OCI-LY3 (cell line): Measurements from ENCODE around the gene NCDN.

ENCODE experiments used
- H2AFZ ChIP-seq: fragments of 200-600, 300-600 bp; shearing (Covaris generic); 2 replicates; pipeline ENCODE4 v1.6.0; 2014; ENCODE audit warnings: antibody characterized with exemption, low read depth, low read length
- H3K27ac ChIP-seq: fragments of 200-600, 300-600 bp; sonication (generic); 2 replicates; pipeline ENCODE4 v1.5.1; 2014; ENCODE audit warnings: mild to moderate bottlenecking, low read length, moderate library complexity, mixed read lengths
- H3K27me3 ChIP-seq: fragments of 200-600, 300-600 bp; sonication (generic); 2 replicates; pipeline ENCODE4 v1.6.1; 2014; ENCODE audit warnings: low read depth, low read length, mixed read lengths
- H3K36me3 ChIP-seq: fragments of 200-600, 300-600 bp; sonication (generic); replicated peaks from 2 replicates; pipeline ENCODE3; 2014; ENCODE audit warnings: low read depth, low read length, mixed read lengths
- H3K4me1 ChIP-seq: fragments of 300-600, 200-600 bp; sonication (generic); 2 replicates; pipeline ENCODE4 v1.6.1; 2014; ENCODE audit warnings: low read length, mixed read lengths
- H3K4me2 ChIP-seq: fragments of 200-600, 300-600 bp; sonication (generic); 2 replicates; pipeline ENCODE4 v1.6.1; 2014; ENCODE audit warnings: low read length, mixed read lengths
- H3K4me3 ChIP-seq: fragments of 300-600, 200-600 bp; sonication (generic); 2 replicates; pipeline ENCODE4 v1.5.1; 2014; ENCODE audit warnings: antibody characterized with exemption, mild to moderate bottlenecking, low read length, moderate library complexity
- H3K79me2 ChIP-seq: fragments of 300-600, 200-600 bp; shearing (Covaris generic); 2 replicates; pipeline ENCODE4 v1.6.1; 2014; ENCODE audit warnings: mild to moderate bottlenecking, low read length, mixed read lengths
- H3K9ac ChIP-seq: fragments of 300-600, 200-600 bp; shearing (Covaris generic); 2 replicates; pipeline ENCODE4 v1.6.0; 2014; ENCODE audit warnings: mild to moderate bottlenecking, low read length, moderate library complexity
- H3K9me3 ChIP-seq: fragments of 200-600, 300-600 bp; shearing (Covaris generic); 2 replicates; pipeline ENCODE4 v1.6.1; 2014; ENCODE audit warnings: low read length, mixed read lengths; ENCODE audit not compliant: insufficient read depth
- H4K20me1 ChIP-seq: fragments of 200-600, 300-600 bp; sonication (generic); 2 replicates; pipeline ENCODE4 v1.6.1; 2016; ENCODE audit warnings: low read length, mixed read lengths; ENCODE audit not compliant: insufficient read depth
- EZH2phosphoT487 ChIP-seq: fragments of 200-600 bp; shearing (Covaris generic); IDR thresholded peaks from 2 replicates; pipeline ENCODE4 v1.6.1; 2018; ENCODE audit warnings: antibody characterized with exemption, mixed run types, low read depth
- TF ChIP-seq, protein P1 (sequence below): fragments of 200-600, 300-600 bp; sonication (generic); IDR thresholded peaks from 2 replicates; pipeline ENCODE4 v1.5.1; 2014; ENCODE audit warnings: antibody characterized with exemption, low read length, low read depth

Gene NCDN

DNA sequence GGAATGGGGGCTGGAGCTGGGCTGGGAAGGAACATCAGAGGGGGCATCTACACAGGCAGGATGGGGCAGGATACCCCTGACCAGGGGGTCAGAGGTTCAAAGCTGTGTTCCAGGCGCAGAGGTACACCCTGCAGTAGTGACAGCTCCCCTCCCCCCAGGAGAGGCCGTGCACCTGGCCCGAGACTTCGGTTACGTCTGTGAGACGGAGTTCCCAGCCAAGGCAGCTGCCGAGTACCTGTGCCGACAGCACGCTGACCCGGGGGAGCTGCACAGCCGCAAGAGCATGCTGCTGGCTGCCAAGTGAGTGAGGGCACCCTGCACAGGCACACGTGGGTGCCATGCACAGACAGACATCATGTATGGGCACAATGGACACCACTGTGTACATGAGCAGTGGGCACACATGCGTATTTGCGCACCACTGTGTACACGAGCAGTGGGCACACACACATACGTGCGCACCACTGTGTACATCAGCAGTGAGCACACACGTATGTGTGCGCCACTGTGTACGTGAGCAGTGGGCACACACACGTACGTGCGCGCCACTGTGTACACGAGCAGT lies 33.0 kb downstream of the NCDN start:
- no peak overlapping the region for H3K27ac ChIP-seq
- no peak overlapping the region for H3K9ac ChIP-seq
- no peaks in the 10 kb centered on the region for H4K20me1 ChIP-seq
- no peaks in the 10 kb centered on the region for H3K36me3 ChIP-seq
- H3K4me3 ChIP-seq: no peak overlapping the region
- no peaks in the 10 kb centered on the region for H3K4me1 ChIP-seq
- no peaks in the 10 kb centered on the region for H3K27me3 ChIP-seq
- H3K79me2 ChIP-seq: no peaks in the 10 kb centered on the region
- H3K9me3 ChIP-seq: no peaks in the 10 kb centered on the region
- TF ChIP-seq EZH2phosphoT487: no peak
- TF ChIP-seq, protein P1, sequence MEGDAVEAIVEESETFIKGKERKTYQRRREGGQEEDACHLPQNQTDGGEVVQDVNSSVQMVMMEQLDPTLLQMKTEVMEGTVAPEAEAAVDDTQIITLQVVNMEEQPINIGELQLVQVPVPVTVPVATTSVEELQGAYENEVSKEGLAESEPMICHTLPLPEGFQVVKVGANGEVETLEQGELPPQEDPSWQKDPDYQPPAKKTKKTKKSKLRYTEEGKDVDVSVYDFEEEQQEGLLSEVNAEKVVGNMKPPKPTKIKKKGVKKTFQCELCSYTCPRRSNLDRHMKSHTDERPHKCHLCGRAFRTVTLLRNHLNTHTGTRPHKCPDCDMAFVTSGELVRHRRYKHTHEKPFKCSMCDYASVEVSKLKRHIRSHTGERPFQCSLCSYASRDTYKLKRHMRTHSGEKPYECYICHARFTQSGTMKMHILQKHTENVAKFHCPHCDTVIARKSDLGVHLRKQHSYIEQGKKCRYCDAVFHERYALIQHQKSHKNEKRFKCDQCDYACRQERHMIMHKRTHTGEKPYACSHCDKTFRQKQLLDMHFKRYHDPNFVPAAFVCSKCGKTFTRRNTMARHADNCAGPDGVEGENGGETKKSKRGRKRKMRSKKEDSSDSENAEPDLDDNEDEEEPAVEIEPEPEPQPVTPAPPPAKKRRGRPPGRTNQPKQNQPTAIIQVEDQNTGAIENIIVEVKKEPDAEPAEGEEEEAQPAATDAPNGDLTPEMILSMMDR: no peak
- H2AFZ ChIP-seq: no peak overlapping the region
- no peak overlapping the region for H3K4me2 ChIP-seq

DNA sequence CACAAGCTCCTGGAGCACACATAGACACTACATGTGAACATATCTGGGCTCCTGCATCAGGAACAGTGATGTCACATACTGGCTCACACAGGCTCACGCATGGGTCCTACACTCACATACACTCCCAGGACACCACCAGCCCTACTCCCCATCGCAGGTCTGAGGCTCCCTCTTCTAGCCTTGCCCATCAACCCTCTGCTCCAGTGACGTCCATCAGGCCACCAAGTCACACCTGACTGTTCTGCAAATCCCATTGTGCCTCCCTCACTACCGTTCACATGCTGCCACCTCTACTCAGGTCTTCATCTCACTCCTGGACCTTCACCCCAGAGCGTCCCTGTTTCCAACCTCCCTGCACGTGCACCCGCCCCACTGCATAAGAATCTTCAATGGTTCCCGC lies 33.6 kb downstream of the NCDN start:
- Histone ChIP-seq H3K9me3 (no peaks in the 10 kb centered on the region), H3K4me1 (no peaks in the 10 kb centered on the region), H3K27ac (no peak overlapping the region), H3K4me2 (no peak overlapping the region), H2AFZ (no peak overlapping the region), H3K9ac (no peak overlapping the region), H3K27me3 (no peaks in the 10 kb centered on the region), H4K20me1 (no peaks in the 10 kb centered on the region), H3K36me3 (no peaks in the 10 kb centered on the region), H3K79me2 (no peaks in the 10 kb centered on the region), H3K4me3 (no peak overlapping the region)
- TF ChIP-seq EZH2phosphoT487: no peak
- TF ChIP-seq, protein P1: no peak

DNA sequence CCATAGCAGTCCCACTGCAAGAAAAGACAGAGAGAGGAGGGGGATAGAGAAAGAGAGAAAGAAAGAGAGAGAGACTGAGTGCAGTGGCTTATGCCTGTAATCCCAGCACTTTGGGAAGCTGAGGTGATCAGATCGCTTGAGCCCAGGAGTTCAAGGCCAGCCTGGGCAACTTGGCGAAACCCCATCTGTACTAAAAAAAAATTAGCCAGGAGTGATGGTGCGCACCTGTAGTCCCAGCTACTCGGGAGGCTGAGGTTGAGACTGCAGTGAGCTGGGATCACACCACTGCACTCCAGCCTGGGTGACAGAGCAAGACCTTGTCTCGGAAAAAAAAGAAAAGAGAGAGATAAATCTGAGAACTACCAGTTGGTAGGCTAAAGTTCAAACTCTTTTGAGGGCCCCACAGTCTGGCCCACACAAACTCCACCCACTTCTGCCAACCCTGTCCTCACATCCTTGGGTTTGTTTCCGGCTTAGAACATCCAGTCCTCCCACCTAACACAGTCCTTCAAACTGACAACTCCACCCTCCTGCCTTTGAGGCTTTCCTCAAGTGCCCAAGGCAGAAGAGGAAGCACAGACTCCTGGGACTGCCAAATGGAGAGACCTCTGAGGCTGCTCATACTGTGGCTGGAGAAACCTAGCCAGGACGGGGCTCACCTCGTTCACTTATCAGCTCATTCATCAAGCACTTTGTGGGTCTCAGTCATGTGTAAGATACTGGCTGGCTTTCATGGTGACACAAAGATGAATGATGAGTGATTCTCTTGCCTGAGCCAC lies 35.6 kb downstream of the NCDN start:
- H3K79me2 ChIP-seq: no peaks in the 10 kb centered on the region

More for the DNA sequence above, 35.6 kb downstream of the NCDN start:
- TF ChIP-seq EZH2phosphoT487: no peak
- TF ChIP-seq, protein P1: no peak
- no peaks in the 10 kb centered on the region for H3K36me3 ChIP-seq
- no peaks in the 10 kb centered on the region for H3K27me3 ChIP-seq
- H4K20me1 ChIP-seq: no peaks in the 10 kb centered on the region
- H3K9ac ChIP-seq: no peak overlapping the region
- H2AFZ ChIP-seq: no peak overlapping the region
- no peak overlapping the region for H3K27ac ChIP-seq
- H3K4me2 ChIP-seq: no peak overlapping the region
- no peaks in the 10 kb centered on the region for H3K9me3 ChIP-seq
- no peaks in the 10 kb centered on the region for H3K4me1 ChIP-seq
- H3K4me3 ChIP-seq: no peak overlapping the region
